HG03045 (cell line): ENCODE measurements around the gene BCHE.

ENCODE experiments used
- ATAC-seq: cut with Tn5 transposase; IDR thresholded peaks from one replicate; pipeline ENCODE4 v1.9.1; 2021; ENCODE audit warnings: mild to moderate bottlenecking, moderate library complexity; ENCODE audit not compliant: unreplicated experiment

BCHE gene

GRCh38 chr3:165754219-165755007, 82.8 kb downstream of the BCHE start:
- no peak for ATAC-seq

- no peak for ATAC-seq
These were observed 83.7 kb downstream of the BCHE start for GRCh38 chr3:165753560-165753959.

- ATAC-seq: no peak
These were observed 85.6 kb downstream of the BCHE start for GRCh38 chr3:165751637-165752036.

GRCh38 chr3:165749821-165750220, 87.4 kb downstream of the BCHE start:
- no peak for ATAC-seq

- ATAC-seq: no peak
These were observed 88.0 kb downstream of the BCHE start for GRCh38 chr3:165749241-165749640.

GRCh38 chr3:165748094-165748493, 89.1 kb downstream of the BCHE start:
- ATAC-seq: no peak

- ATAC-seq: no peak
These were observed 90.3 kb downstream of the BCHE start for GRCh38 chr3:165746874-165747273.

- ATAC-seq: no peak
These were observed 93.2 kb downstream of the BCHE start for GRCh38 chr3:165744025-165744424.

GRCh38 chr3:165742351-165742750, 94.9 kb downstream of the BCHE start:
- no peak for ATAC-seq

GRCh38 chr3:165729756-165730155, 107.5 kb downstream of the BCHE start:
- no peak for ATAC-seq

- ATAC-seq: no peak
These were observed 108.3 kb downstream of the BCHE start for GRCh38 chr3:165728924-165729323.

- no peak for ATAC-seq
These were observed 111.9 kb downstream of the BCHE start for GRCh38 chr3:165725296-165725695.
